ENCODE data around the gene POLR2E.

Gene POLR2E

DNA sequence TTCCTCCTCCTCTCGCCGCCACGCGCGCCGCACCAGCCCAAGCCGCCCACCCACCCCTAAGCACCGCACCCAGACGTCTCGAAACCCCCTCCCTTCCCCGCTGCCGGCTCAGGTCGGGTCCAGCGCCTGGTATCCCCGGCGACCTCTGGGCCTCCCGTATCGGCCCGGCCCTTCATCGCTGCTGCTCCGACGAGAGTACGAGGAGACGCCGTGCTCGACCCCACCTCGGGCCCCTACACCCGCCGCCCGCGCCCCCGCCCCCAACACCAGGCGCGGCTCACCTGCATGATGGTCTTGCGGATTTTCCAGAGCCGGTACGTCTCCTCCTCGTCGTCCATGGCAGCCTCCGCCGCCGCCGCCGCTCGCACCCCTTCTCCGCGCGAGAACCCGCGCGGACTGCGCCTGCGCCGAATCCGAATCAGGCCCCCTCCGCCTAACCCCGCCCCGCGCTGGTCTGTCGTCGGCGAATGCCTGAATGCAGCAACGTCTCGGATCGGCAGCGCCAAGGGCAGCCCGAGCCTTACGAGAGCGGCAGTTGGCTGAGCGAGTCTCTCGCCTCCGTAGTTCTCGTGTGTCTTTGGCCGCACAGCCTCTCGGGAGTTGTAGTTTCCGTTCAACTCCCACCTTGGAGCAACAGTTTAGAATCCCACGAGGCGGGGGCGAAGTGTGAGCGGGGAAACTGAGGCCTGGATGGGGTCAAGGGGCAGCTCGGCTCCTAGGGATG lies at the start of gene POLR2E:
Gene POLR2E, minus strand, starts transcription at position 398 of the 724 bp plus-strand sequence. Its CDS starts 60 bp downstream, at position 338.
- H3K27ac ChIP-seq = peak within 1 kb of the TSS; percentile 41 to 87
- H3K4me3 ChIP-seq = peak within 1 kb of the TSS; percentile 100
- no peak for TF ChIP-seq CTCF (IDR thresholded peaks at IDR 0.05)
- peak; percentile 98 for DNase-seq (ENCODE audit: low spot score)

DNA sequence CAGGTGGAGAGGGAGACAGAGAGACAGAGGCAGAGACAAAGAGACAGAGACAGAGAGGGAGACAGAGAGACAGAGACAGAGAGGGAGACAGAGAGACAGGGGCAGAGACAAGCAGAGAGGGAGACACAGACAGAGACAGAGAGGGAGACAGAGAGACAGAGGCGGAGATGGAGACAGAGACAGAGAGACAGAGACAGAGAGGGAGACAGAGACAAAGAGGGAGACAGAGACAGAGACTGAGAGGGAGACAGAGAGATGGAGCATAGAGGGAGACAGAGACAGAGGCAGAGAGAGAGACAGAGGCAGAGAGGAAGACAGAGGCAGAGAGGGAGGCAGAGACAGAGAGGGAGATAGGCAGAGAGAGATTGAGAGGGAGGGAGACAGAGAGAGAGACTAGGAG lies 49.6 kb upstream of the POLR2E start:
- Histone ChIP-seq H3K4me3 (no peak overlapping the region), H3K27ac (no peak overlapping the region)
- no peak for TF ChIP-seq CTCF (IDR thresholded peaks at IDR 0.05)
- no peak for DNase-seq (ENCODE audit: low spot score)

- no peak overlapping the region for H3K4me3 ChIP-seq
- no peak for DNase-seq (ENCODE audit: low spot score)
Observed at GRCh38 chr19:1143828-1144399, 48.7 kb upstream of the POLR2E start.

GRCh38 chr19:1141944-1142343 lies 46.8 kb upstream of the POLR2E start:
- DNase-seq (ENCODE audit: low spot score) = no peak
- TF ChIP-seq CTCF (IDR thresholded peaks at IDR 0.05) = no peak
- H3K4me3 ChIP-seq = no peak overlapping the region
- H3K27ac ChIP-seq = no peak overlapping the region

More at GRCh38 chr19:1143828-1144399, 48.7 kb upstream of the POLR2E start:
- H3K27ac ChIP-seq = no peak overlapping the region
- no peak for TF ChIP-seq CTCF (IDR thresholded peaks at IDR 0.05)

GRCh38 chr19:1140272-1141027 lies 45.3 kb upstream of the POLR2E start:
- no peak for TF ChIP-seq CTCF (IDR thresholded peaks at IDR 0.05)
- no peak overlapping the region for H3K4me3 ChIP-seq

DNA sequence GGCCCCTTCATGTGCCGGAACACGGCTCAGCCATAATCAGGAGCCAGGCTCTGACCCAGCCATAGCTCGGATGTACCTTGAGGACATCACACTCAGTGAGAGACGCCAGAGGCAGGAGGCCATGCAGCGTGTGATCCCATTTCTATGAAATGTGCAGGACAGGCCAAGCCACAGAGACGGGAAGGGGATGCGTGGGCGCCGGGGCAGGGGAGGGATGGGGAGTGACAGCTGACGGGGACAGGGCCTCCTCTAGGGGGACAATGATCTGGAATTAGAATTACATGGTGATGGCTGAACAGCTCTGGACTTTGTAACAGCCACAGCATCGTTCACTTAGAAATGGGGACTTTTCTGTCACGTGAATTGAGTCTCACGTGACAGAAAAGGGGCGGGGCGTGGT lies 44.0 kb upstream of the POLR2E start:
- no peak for TF ChIP-seq CTCF (IDR thresholded peaks at IDR 0.05)
- no peak overlapping the region for H3K4me3 ChIP-seq
- no peak for DNase-seq (ENCODE audit: low spot score)
- H3K27ac ChIP-seq = no peak overlapping the region

More at GRCh38 chr19:1140272-1141027, 45.3 kb upstream of the POLR2E start:
- no peak for DNase-seq (ENCODE audit: low spot score)
- H3K27ac ChIP-seq = no peak overlapping the region

Data from coronary artery (tissue), 2 donors.